SH-SY5Y (cell line): ENCODE measurements around the gene TBL3.

Source experiments
- GATA2 ChIP-seq: IDR thresholded peaks from 2 replicates; pipeline ENCODE4 v1.6.1; 2011; ENCODE audit warnings: mild to moderate bottlenecking, low read depth, low read length
- GATA3 ChIP-seq: IDR thresholded peaks from 2 replicates; pipeline ENCODE4 v1.6.1; 2011; ENCODE audit warnings: low read depth, mild to moderate bottlenecking, low read length, moderate library complexity

- TF ChIP-seq GATA2: no peak
- TF ChIP-seq GATA3: no peak
Measured at GRCh38 chr16:1942810-1943726, 28.8 kb upstream of the TBL3 start, which contains the start of gene MSRB1.
